Left lung (tissue), 10 donors: ENCODE data around the gene ART4. TPM values are rescaled to one million over a fixed set of nuclear protein-coding genes. Genes with fewer than 3 reads are reported as not detected.

Experiments used
- ATAC-seq: fragments of 200-7000 bp; cut with Tn5 transposase; one replicate; pipeline ENCODE4 v1.9.1; 2020; ENCODE audit warnings: moderate library complexity
- DNase-seq, 4 donors: peaks; one replicate each; pipeline ENCODE4 v3.0.0-alpha.2; 2013 to 2020
- H3K27ac ChIP-seq, 2 donors: fragments of 200-600 bp; sonication (generic) in 1 of 2; one replicate each; pipeline versions ENCODE4 v1.5.0 to v1.8.0; 2020 to 2021
- H3K27me3 ChIP-seq, 2 donors: fragments of 200-600 bp; sonication (generic) in 1 of 2; one replicate each; pipeline versions ENCODE4 v1.5.0 to v1.8.0; 2020 to 2021
- H3K36me3 ChIP-seq, 2 donors: fragments of 200-600 bp; sonication (generic) in 1 of 2; one replicate each; pipeline versions ENCODE4 v1.5.0 to v1.8.0; 2020 to 2021
- H3K4me1 ChIP-seq, 2 donors: fragments of 200-600 bp; one replicate each; pipeline ENCODE4 v1.8.0; 2021
- H3K4me3 ChIP-seq, 2 donors: fragments of 200-600 bp; sonication (generic) in 1 of 2; one replicate each; pipeline versions ENCODE4 v1.5.0 to v1.8.0; 2020 to 2021; ENCODE audit warnings: mild to moderate bottlenecking in 1 of 2
- H3K9me3 ChIP-seq, 2 donors: fragments of 200-600 bp; sonication (generic) in 1 of 2; one replicate each; pipeline versions ENCODE4 v1.5.0 to v1.8.0; 2020 to 2021
- CTCF ChIP-seq, 2 donors: fragments of 200-600 bp; sonication (generic) in 1 of 2; IDR thresholded peaks; one replicate each; pipeline versions ENCODE4 v1.5.0 to v1.8.0; 2021; ENCODE audit warnings: antibody characterized with exemption in 2 of 2
- intact Hi-C, 2 donors: fragments of 100-400 bp; cut with DNase I; formaldehyde crosslinking; loops; one replicate each; pipeline versions ENCODE4 v1.11.2 to v1.14.2; 2022
- polyA plus RNA-seq, 6 donors: library from polyadenylated mRNA; unstranded; fragments of 120-200 nt; gene quantifications; one replicate each; pipeline ENCODE4 v1.2.1, GENCODE V29; 2013; ENCODE audit not compliant: insufficient read length in 6 of 6
- total RNA-seq, 2 donors: library from RNA; stranded (reverse); fragmentation: NEBNext Ultra II Directional; extraction: Animal tissue kit (Norgen Biotek cat#: 25700); gene quantifications; one replicate each; pipeline ENCODE4 v1.2.1, GENCODE V29; 2021
- donor health status: DM: no; HTN: yes; CAD: no.
- donor health status: DM: no; HTN: no; CAD: no.

ART4 gene
- total and polyA plus RNA-seq, 8 donors: 0.11 to 3.1 (median 0.24) TPM

- Histone ChIP-seq H3K27ac (no peak overlapping the region), H3K9me3 (no peaks in the 10 kb centered on the region), H3K4me3 (no peak overlapping the region), H3K27me3 (no peaks in the 10 kb centered on the region), H3K36me3 (peaks cover 0 to 5% of the 10 kb centered on the region in 2 donors), H3K4me1 (peaks cover 0 to 4% of the 10 kb centered on the region in 2 donors)
- TF ChIP-seq CTCF (IDR thresholded peaks at IDR 0.05): no peak
- no peak for DNase-seq
- ATAC-seq: no peak
- intact Hi-C loops: no loop called here
Measured at GRCh38 chr12:14878488-14878887, 35.2 kb upstream of the ART4 start.

GRCh38 chr12:14876833-14877232 lies 33.5 kb upstream of the ART4 start:
- Histone ChIP-seq H3K9me3 (no peaks in the 10 kb centered on the region), H3K27me3 (no peaks in the 10 kb centered on the region), H3K36me3 (peaks cover 0 to under 1% of the 10 kb centered on the region in 2 donors), H3K4me1 (peaks cover 0 to 4% of the 10 kb centered on the region in 2 donors), H3K27ac (no peak overlapping the region), H3K4me3 (no peak overlapping the region)
- intact Hi-C loops: no loop called here
- ATAC-seq (no peak), DNase-seq (no peak)
- no peak for TF ChIP-seq CTCF (IDR thresholded peaks at IDR 0.05)

- ATAC-seq (no peak), DNase-seq (no peak)
- Histone ChIP-seq H3K27me3 (no peaks in the 10 kb centered on the region), H3K4me1 (no peaks in the 10 kb centered on the region), H3K36me3 (no peaks in the 10 kb centered on the region), H3K4me3 (no peak overlapping the region), H3K27ac (no peak overlapping the region), H3K9me3 (no peaks in the 10 kb centered on the region)
- intact Hi-C loops: no loop called here
- TF ChIP-seq CTCF (IDR thresholded peaks at IDR 0.05): no peak
Measured at GRCh38 chr12:14874882-14875281, 31.6 kb upstream of the ART4 start.

- H3K27me3 ChIP-seq: no peaks in the 10 kb centered on the region
- H3K4me3 ChIP-seq: no peak overlapping the region
- DNase-seq (no peak), ATAC-seq (no peak)
- no peak overlapping the region for H3K27ac ChIP-seq
- H3K36me3 ChIP-seq: no peaks in the 10 kb centered on the region
- no peaks in the 10 kb centered on the region for H3K4me1 ChIP-seq
- H3K9me3 ChIP-seq: no peaks in the 10 kb centered on the region
- intact Hi-C loops: no loop called here
- no peak for TF ChIP-seq CTCF (IDR thresholded peaks at IDR 0.05)
Measured at GRCh38 chr12:14873440-14874185, 30.3 kb upstream of the ART4 start.

GRCh38 chr12:14871886-14872285 lies 28.6 kb upstream of the ART4 start:
- Histone ChIP-seq H3K4me1 (no peaks in the 10 kb centered on the region), H3K4me3 (no peak overlapping the region), H3K36me3 (no peaks in the 10 kb centered on the region), H3K9me3 (no peaks in the 10 kb centered on the region), H3K27me3 (no peaks in the 10 kb centered on the region), H3K27ac (no peak overlapping the region)
- no peak for ATAC-seq
- TF ChIP-seq CTCF (IDR thresholded peaks at IDR 0.05): no peak
- intact Hi-C loops: no loop called here
- no peak for DNase-seq
